ENCODE results near the gene SCRT2. TPM values are rescaled to one million over a fixed set of nuclear protein-coding genes. Genes with fewer than 3 reads are reported as not detected.

Gene SCRT2
- total and polyA plus RNA-seq, 9 of the 15 experiments (the other 6 are each of a cell fraction or from before 2014, with no cell fraction given), result 0.04 to 0.75 (median 0.13) TPM; not detected in 2

DNA sequence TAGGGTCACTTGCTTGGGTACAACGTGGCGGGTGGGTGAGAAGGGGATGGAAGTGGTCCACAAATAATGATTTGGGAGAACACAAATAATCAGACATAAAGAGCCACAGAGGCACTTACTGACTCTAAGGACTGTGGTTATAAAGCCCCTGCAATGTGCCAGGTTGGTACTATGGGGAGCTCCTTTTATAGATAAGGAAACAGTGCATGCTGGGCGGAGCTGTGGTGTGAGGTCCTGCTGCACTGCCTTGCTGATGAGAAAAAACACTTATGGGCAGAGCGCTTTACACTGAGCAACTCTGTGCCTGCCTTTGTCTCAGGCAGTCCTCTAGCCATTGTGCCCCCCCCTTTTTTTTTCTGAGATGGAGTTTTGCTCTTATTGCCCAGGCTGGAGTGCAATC lies 29.1 kb upstream of the SCRT2 start:
- no peak overlapping the region for H3K4me2 ChIP-seq (ENCODE audit: insufficient read depth, low read length)
- H3K27ac ChIP-seq (ENCODE audit: extremely low read depth, low read depth, low read length), result no peak overlapping the region
- DNase-seq (ENCODE audit: extremely low read depth in 1 of 4, low spot score in 3 of 4), result no peak
- H3K79me2 ChIP-seq (ENCODE audit: control insufficient read depth, insufficient read depth, low read length), result no peaks in the 10 kb centered on the region
- CTCF ChIA-PET (ENCODE audit: low intra/inter-chr PET ratio), result no interaction called here
- in situ Hi-C loops (cut with MboI), result no loop called here
- H3K4me3 ChIP-seq, result no peak overlapping the region
- intact Hi-C loops (cut with micrococcal nuclease), result no loop called here
- H4K20me1 ChIP-seq (replicated peaks; ENCODE audit: control insufficient read depth, insufficient read depth, low read length), result no peaks in the 10 kb centered on the region
- no peaks in the 10 kb centered on the region for H3K27me3 ChIP-seq (ENCODE audit: control insufficient read depth in 2 of 2, insufficient read depth in 2 of 2, low read length in 2 of 2)
- TF ChIP-seq, protein P1, sequence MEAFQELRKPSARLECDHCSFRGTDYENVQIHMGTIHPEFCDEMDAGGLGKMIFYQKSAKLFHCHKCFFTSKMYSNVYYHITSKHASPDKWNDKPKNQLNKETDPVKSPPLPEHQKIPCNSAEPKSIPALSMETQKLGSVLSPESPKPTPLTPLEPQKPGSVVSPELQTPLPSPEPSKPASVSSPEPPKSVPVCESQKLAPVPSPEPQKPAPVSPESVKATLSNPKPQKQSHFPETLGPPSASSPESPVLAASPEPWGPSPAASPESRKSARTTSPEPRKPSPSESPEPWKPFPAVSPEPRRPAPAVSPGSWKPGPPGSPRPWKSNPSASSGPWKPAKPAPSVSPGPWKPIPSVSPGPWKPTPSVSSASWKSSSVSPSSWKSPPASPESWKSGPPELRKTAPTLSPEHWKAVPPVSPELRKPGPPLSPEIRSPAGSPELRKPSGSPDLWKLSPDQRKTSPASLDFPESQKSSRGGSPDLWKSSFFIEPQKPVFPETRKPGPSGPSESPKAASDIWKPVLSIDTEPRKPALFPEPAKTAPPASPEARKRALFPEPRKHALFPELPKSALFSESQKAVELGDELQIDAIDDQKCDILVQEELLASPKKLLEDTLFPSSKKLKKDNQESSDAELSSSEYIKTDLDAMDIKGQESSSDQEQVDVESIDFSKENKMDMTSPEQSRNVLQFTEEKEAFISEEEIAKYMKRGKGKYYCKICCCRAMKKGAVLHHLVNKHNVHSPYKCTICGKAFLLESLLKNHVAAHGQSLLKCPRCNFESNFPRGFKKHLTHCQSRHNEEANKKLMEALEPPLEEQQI (IDR thresholded peaks at IDR 0.05), result no peak
- TF ChIP-seq EWSR1 (IDR thresholded peaks at IDR 0.05; ENCODE audit: borderline replicate concordance, low read depth, partially characterized antibody) (no peak), MAZ (CRISPR knock-in tag; conservative IDR thresholded peaks at IDR 0.05 in 1 of 2, IDR thresholded peaks at IDR 0.05 in 1 of 2) (no peak), CBX5 (IDR thresholded peaks at IDR 0.05; ENCODE audit: borderline replicate concordance, low read depth) (no peak), RCOR1 (IDR thresholded peaks at IDR 0.05; ENCODE audit: borderline replicate concordance in 1 of 2, low read depth in 2 of 2, low read length in 2 of 2) (no peak), SMARCC2 (IDR thresholded peaks at IDR 0.05; ENCODE audit: low read depth) (no peak)
- TF ChIP-seq, protein P2, sequence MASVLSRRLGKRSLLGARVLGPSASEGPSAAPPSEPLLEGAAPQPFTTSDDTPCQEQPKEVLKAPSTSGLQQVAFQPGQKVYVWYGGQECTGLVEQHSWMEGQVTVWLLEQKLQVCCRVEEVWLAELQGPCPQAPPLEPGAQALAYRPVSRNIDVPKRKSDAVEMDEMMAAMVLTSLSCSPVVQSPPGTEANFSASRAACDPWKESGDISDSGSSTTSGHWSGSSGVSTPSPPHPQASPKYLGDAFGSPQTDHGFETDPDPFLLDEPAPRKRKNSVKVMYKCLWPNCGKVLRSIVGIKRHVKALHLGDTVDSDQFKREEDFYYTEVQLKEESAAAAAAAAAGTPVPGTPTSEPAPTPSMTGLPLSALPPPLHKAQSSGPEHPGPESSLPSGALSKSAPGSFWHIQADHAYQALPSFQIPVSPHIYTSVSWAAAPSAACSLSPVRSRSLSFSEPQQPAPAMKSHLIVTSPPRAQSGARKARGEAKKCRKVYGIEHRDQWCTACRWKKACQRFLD (CRISPR knock-in tag; IDR thresholded peaks at IDR 0.05), result no peak
- TF ChIP-seq, protein P3, sequence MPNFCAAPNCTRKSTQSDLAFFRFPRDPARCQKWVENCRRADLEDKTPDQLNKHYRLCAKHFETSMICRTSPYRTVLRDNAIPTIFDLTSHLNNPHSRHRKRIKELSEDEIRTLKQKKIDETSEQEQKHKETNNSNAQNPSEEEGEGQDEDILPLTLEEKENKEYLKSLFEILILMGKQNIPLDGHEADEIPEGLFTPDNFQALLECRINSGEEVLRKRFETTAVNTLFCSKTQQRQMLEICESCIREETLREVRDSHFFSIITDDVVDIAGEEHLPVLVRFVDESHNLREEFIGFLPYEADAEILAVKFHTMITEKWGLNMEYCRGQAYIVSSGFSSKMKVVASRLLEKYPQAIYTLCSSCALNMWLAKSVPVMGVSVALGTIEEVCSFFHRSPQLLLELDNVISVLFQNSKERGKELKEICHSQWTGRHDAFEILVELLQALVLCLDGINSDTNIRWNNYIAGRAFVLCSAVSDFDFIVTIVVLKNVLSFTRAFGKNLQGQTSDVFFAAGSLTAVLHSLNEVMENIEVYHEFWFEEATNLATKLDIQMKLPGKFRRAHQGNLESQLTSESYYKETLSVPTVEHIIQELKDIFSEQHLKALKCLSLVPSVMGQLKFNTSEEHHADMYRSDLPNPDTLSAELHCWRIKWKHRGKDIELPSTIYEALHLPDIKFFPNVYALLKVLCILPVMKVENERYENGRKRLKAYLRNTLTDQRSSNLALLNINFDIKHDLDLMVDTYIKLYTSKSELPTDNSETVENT (CRISPR knock-in tag; IDR thresholded peaks at IDR 0.05), result no peak
- TF ChIP-seq, protein P4, sequence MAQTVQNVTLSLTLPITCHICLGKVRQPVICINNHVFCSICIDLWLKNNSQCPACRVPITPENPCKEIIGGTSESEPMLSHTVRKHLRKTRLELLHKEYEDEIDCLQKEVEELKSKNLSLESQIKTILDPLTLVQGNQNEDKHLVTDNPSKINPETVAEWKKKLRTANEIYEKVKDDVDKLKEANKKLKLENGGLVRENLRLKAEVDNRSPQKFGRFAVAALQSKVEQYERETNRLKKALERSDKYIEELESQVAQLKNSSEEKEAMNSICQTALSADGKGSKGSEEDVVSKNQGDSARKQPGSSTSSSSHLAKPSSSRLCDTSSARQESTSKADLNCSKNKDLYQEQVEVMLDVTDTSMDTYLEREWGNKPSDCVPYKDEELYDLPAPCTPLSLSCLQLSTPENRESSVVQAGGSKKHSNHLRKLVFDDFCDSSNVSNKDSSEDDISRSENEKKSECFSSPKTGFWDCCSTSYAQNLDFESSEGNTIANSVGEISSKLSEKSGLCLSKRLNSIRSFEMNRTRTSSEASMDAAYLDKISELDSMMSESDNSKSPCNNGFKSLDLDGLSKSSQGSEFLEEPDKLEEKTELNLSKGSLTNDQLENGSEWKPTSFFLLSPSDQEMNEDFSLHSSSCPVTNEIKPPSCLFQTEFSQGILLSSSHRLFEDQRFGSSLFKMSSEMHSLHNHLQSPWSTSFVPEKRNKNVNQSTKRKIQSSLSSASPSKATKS (CRISPR knock-in tag; IDR thresholded peaks at IDR 0.05), result no peak
- TF ChIP-seq, protein P5, sequence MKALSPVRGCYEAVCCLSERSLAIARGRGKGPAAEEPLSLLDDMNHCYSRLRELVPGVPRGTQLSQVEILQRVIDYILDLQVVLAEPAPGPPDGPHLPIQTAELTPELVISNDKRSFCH (CRISPR knock-in tag; IDR thresholded peaks at IDR 0.05), result no peak
- TF ChIP-seq, protein P5 (tag; IDR thresholded peaks at IDR 0.05), result no peak
- H3K4me1 ChIP-seq (replicated peaks in 1 of 2; ENCODE audit: control insufficient read depth in 2 of 2, insufficient read depth in 2 of 2, low read length in 2 of 2), result peaks cover 11 to 24% of the 10 kb centered on the region in 2 experiments; a peak in 4 of 5 replicates
- H3K36me3 ChIP-seq (ENCODE audit: control insufficient read depth, insufficient read depth, low read length), result no peaks in the 10 kb centered on the region
- WGBS (ENCODE audit: insufficient coverage, low coverage, missing lambda C conversion rate), result 53% methylated on average over 4 of the region's 4 CpGs
- BruUV-seq (replicated peaks), result no TSS peak
- POLR2A ChIA-PET, result interaction anchor here (0.7 kb wide), 1 partner anchor 55 kb away, joined by 3 read pairs; no protein-coding TSS in a partner anchor
- H3K9me1 ChIP-seq (ENCODE audit: control insufficient read depth, insufficient read depth, low read length), result no peaks in the 10 kb centered on the region
- ATAC-seq, result no peak
- no peak overlapping the region for H2AFZ ChIP-seq (ENCODE audit: low read depth, low read length)
- FAIRE-seq, result no peak
- H3K9ac ChIP-seq (ENCODE audit: insufficient read depth in 1 of 2, low read depth in 2 of 2, low read length in 2 of 2), result no peak overlapping the region
- peaks cover 2% of the 10 kb centered on the region for H3K9me3 ChIP-seq (replicated peaks; ENCODE audit: control insufficient read depth, insufficient read depth, low read depth, low read length)

Measured in K562 (cell line).